Uterus (tissue), 2 donors: ENCODE measurements around the gene PLA1A.

Source experiments
- POLR2A ChIP-seq, 2 donors: fragments of 450-650 bp; IDR thresholded peaks; one replicate each; pipeline ENCODE4 v1.6.1; 2016; ENCODE audit warnings: antibody characterized with exemption in 2 of 2, mild to moderate bottlenecking in 1 of 2, moderate library complexity in 1 of 2
- TF ChIP-seq, protein P1 (sequence below), 4 experiments: fragments of 200-600 bp in 2 of 4; fragments of 450-650 bp in 2 of 4; sonication (generic) in 2 of 4; IDR thresholded peaks; one replicate each; pipeline ENCODE4 v1.5.1; 2016 to 2019; ENCODE audit warnings: antibody characterized with exemption in 4 of 4, mild to moderate bottlenecking in 2 of 4, moderate library complexity in 1 of 4

- TF ChIP-seq, protein P1, sequence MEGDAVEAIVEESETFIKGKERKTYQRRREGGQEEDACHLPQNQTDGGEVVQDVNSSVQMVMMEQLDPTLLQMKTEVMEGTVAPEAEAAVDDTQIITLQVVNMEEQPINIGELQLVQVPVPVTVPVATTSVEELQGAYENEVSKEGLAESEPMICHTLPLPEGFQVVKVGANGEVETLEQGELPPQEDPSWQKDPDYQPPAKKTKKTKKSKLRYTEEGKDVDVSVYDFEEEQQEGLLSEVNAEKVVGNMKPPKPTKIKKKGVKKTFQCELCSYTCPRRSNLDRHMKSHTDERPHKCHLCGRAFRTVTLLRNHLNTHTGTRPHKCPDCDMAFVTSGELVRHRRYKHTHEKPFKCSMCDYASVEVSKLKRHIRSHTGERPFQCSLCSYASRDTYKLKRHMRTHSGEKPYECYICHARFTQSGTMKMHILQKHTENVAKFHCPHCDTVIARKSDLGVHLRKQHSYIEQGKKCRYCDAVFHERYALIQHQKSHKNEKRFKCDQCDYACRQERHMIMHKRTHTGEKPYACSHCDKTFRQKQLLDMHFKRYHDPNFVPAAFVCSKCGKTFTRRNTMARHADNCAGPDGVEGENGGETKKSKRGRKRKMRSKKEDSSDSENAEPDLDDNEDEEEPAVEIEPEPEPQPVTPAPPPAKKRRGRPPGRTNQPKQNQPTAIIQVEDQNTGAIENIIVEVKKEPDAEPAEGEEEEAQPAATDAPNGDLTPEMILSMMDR (IDR thresholded peaks at IDR 0.05): no peak
- no peak for TF ChIP-seq POLR2A (IDR thresholded peaks at IDR 0.05)
Observed at GRCh38 chr3:119597548-119598288, at the start of gene PLA1A.
